ENCODE results near the gene OR52E2.
"Not testable (repeated sequence)": the region's sequence is repeated elsewhere in the genome, so short reads cannot be mapped to it uniquely, and the experiment has no call there.

The OR52E2 gene

GRCh38 chr11:5059391-5059790, at the start of gene OR52E2:
TSS of gene OR52E2 (minus strand) at chr11:5059627. CDS start at chr11:5059627, 0 bp downstream.
- no peak for DNase-seq

- DNase-seq: no peak
Observed at GRCh38 chr11:5107285-5107684, 47.9 kb upstream of the OR52E2 start.

DNA sequence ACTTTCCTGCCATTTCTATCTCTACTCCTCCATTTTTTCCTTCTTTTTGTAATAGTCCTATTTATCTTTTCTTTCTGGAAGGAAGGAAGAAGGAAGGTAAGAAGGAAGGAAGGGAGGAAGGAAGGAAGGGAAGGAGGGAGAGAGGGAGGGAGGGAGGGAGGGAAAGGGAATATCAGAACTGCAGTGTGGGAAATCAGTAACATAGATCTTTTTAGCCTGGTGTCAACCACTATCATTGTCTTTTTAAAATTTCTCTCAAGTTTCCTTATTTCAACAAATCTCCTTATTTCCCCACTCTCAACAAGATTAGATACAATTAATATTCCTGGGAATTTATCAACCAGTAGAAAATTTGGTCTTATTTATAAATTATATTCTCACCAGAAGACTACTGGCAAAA, 43.6 kb upstream of the OR52E2 start:
- DNase-seq: no peak

- DNase-seq: no peak
Observed at GRCh38 chr11:5102246-5102645, 42.8 kb upstream of the OR52E2 start.

DNA sequence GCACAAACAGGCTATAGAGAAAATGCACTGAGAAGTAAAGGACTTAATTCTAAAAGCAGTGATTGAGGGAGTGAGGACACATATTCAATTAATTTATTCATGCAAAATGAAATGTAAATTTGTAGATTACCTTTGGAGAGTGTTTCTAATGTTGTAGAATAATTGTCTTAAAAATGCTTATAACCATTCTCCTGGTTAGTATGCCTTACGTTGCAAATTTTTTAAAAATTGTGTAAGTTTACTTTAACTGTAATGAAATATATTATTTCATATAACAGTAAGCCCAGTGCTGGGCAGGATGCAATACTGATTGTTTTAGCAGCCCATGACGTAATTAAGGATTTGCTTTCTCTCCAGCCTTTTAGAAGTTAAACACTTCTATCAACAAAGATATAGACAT, 36.6 kb upstream of the OR52E2 start:
- DNase-seq: no peak

GRCh38 chr11:5092821-5093585, 33.6 kb upstream of the OR52E2 start:
- no peak for DNase-seq

GRCh38 chr11:5090668-5091067, 31.2 kb upstream of the OR52E2 start:
- no peak for DNase-seq

- DNase-seq: no peak
Observed at GRCh38 chr11:5088556-5088955, 29.1 kb upstream of the OR52E2 start.

DNA sequence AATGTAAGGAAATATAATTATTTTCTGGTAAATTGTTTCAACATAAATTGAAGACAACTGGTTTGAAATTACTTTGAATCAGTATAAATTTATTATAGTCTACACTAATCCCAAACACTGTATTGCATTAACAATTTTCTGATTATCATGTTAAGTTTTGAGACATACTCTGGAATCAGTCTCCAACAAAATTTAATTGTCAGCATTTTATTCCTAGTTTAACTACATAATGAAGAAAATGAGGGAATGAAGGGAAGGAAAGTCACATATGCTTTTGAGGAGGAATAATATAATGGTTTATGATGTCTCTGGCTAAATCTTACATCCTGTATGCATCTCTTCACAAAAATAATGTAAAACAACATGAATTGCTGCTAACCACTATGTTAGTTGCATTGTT, 24.2 kb upstream of the OR52E2 start:
- DNase-seq: no peak

- DNase-seq: no peak
Observed at GRCh38 chr11:5081405-5081804, 22.0 kb upstream of the OR52E2 start.

- DNase-seq: no peak
Observed at GRCh38 chr11:5071799-5072198, 12.4 kb upstream of the OR52E2 start.

- no peak for DNase-seq
Observed at GRCh38 chr11:5069272-5069671, 9.8 kb upstream of the OR52E2 start, which contains the start of gene OR52E1. TSS of gene OR52E1 (plus strand) at chr11:5069572.

DNA sequence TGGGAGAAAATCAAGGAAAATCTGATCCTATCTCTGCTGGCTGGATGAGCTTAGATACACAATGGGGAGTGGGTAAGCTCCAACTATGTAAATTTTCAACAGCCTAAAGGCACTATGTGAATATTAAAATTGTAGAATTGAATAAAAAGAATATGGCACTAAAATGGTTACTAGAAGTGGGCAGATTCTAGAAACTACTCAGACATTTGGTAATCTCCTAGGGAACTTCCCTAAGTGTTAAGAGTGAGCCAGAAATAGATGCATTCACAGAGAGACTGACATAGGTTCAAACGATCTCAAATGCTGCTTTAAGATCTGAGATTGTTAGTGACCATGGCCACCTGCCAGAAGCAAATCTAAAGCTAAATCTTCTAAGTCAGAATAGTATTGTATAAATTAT, 5.6 kb upstream of the OR52E2 start:
- DNase-seq: no peak

GRCh38 chr11:5058679-5059078, 748 bp downstream of the OR52E2 start:
- not testable (repeated sequence) for DNase-seq

DNA sequence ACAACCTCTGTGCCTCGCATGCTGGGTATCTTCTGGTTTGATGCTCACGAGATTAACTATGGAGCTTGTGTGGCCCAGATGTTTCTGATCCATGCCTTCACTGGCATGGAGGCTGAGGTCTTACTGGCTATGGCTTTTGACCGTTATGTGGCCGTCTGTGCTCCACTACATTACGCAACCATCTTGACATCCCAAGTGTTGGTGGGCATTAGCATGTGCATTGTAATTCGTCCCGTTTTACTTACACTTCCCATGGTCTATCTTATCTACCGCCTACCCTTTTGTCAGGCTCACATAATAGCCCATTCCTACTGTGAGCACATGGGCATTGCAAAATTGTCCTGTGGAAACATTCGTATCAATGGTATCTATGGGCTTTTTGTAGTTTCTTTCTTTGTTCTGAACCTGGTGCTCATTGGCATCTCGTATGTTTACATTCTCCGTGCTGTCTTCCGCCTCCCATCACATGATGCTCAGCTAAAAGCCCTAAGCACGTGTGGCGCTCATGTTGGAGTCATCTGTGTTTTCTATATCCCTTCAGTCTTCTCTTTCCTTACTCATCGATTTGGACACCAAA, 12.6 kb downstream of the OR52E2 start:
- DNase-seq: no peak

DNA sequence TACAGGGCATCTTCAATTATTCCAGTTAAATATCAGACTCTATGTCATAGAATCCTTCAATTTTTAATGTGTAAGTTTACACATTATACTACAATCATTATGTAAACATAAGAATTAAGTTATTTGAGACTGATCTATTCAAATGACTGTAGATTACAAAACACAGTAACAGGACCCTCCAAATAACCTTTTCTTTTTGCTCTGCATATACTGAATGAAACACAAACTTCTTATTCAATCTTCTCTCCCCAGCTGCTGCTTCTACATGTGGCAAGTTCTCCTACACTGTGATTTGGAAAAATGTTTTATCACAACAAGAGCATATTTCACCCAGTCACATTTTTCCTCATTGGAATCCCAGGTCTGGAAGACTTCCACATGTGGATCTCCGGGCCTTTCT, 13.2 kb downstream of the OR52E2 start, which contains the start of gene OR52J3:
Gene OR52J3, plus strand, starts transcription at position 301 of the 400 bp plus-strand sequence. Its CDS starts 0 bp downstream, at position 301.
- DNase-seq: no peak

DNA sequence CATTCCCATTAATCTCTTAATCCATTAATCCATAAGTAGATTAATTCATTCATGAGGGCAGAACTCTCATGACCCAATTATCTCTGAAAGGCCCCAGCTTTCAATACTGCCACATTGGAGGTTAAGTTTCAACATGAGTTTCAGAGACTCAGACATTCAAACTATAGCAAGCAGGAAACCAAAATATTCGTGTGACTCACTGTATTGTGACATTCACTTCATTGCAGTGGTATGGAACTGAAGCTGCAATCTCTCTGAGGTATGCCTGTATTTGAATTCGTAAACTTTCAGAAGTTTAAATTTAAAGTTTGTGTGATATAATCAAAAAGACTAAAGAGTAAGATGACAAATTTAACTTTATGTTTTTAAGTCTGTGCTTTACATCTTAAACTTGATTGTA, 16.0 kb downstream of the OR52E2 start:
- no peak for DNase-seq

DNA sequence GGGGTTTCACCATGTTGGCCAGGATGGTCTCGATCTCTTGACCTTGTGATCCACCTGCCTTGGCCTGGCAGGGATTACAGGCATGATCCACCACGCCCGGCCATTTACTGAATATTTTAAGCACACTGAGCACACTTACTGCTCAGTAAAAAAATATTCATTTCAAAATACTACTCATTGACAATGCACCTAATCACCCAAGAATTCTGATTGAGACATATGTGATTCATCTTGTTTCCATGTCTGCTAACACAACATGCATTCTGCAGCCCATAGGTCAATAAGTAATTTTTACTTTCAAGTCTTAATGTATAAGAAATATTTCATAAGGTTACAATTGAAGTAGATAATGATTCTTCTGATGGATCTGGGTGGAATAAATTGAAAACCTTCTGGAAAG, 17.3 kb downstream of the OR52E2 start:
- no peak for DNase-seq

- no peak for DNase-seq
Observed at GRCh38 chr11:5040876-5041275, 18.6 kb downstream of the OR52E2 start.

GRCh38 chr11:5038341-5038740, 21.1 kb downstream of the OR52E2 start:
- DNase-seq: no peak

DNA sequence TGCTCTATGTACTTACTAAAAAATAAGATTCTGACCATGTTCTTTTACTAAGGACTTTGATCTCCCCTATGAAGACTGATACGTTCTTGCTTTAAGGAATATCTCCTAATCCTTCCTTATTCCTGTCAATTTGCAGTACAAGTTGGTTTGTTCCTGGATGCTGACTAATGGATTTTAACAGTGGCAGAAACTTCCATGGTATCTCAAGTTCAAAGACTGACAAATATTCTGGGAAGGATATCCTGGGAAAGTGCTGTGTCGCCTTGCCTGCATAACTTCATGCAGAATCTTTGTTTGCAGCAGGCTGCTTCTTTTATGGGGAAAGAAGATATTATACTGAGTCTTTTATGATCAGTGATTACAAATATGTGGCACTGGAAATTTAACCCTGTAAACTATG, 21.5 kb downstream of the OR52E2 start:
- DNase-seq: no peak

DNA sequence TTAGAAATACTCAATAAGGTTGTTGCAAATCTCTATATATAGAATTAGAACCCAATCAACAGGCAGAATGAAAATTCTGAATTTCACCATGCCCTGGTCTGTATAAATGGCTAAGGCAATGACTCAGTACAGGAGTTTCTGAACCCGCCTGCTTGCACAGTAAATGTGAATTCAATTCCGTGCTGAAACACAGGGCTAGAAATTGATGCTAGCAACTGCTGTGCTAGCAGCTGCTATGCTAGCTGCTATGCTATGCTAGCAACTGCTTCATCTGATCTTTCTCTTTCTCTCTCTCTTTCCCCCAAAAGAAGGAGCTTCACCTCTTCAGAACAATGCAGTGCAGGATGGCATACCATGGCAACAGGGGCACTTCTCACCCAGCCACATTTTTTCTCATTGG, 22.8 kb downstream of the OR52E2 start:
- DNase-seq: no peak

DNA sequence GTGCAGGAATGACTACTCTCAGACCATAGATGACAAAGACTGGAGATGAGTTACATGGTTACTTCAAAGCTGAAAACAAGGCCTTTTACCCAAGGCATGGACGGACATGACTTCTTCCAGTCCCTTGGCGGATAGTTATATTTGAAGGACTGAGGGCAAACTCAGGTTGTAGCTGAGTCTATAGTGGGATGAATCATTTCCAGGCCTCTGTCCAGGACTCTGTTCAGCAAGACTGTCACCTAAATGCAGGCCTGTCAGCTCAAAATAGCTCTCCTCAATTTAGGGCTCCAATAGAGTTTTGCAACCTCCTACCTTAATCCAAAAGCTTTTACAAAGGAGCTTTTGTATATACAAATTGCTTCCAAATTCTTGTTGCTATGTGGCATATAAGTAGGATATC, 37.4 kb downstream of the OR52E2 start:
- DNase-seq: no peak

DNA sequence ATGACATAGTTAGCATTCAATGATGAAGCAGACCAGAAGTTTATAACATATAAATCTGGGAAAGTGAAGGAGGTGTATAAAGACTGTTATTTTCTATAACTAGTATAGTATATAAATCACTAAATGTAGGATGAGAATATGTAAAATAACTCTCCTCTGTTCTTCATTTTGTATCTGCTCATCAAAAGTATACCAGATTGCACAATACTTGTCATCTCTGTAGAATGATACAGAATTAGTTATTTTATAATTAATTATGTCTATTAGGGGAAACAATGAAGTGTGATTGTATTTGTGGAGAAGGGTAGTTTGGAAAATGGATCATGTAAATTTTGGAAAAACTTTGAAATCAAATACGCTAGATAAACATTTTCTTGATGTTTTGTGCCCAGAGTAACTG, 46.4 kb downstream of the OR52E2 start:
- DNase-seq: no peak

- DNase-seq: no peak
Observed at GRCh38 chr11:5011254-5011653, 48.2 kb downstream of the OR52E2 start.

Measured in NCI-H146 (cell line).